Ammon's horn (tissue), 1 donor: ENCODE measurements around the gene SERPINA1.
"Not testable (repeated sequence)": the region's sequence is repeated elsewhere in the genome, so short reads cannot be mapped to it uniquely, and the experiment has no call there.

ENCODE experiments used
- DNase-seq: peaks from one replicate; pipeline ENCODE4 v3.0.0-alpha.2; 2016; ENCODE audit warnings: low spot score

The SERPINA1 gene

DNA sequence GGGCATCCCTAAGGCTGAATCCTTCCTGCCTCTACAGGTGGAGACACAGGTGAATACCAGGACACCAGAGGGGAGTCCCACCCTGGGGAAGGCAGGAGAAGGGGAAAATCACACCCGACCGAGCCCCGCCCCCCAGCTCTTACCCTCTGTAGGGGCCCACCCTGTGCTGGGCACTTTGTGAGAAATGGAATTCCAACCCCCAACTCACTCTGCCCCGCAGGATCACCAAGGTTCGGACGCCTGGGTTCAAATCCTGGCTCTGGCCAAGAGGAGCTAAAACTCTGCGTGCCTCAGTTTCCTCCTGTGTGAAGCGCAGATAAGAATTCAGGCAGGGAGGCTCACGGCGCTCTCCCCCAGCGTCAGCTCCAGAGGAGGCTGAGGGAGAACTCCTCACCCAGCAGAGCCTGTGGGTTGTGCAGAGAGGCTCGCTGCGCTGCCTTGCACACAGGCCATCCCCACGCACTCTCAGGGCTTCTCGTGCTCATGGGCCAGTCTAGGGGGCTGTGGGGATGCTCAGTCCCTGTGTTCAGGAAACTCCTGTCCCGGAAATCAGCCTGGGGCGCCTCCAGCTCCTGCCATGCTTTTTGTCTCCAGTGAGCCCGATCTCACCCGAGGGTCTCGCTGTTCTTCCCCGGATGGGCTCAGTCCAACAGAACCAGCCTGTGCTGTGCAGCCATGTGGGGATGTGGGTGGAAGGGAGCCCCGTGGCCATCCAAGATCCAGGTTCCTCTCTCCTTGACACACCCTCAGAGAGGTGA is 18.5 kb downstream of the SERPINA1 start:
- DNase-seq, result not testable (repeated sequence)

DNA sequence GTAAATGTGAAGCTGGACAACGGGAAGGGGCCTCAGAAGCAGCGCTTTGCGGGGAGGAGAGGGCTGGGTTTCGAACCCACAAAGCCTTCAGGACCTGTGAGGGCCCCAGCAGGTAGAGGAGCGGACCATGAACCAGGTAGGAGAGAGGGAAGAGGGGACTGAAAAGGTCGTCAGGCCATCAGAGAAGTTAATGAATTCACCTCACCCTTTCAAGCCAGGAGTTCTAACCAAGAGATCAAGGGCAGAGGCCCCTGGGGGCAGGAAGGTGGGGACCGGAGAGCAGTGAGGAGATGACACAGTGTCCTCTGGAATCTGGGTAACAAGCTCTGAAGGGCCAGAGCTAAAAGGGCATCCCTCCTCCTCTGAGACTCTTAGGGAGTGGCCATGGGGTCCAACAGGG is 19.4 kb downstream of the SERPINA1 start:
- DNase-seq, result no peak

DNA sequence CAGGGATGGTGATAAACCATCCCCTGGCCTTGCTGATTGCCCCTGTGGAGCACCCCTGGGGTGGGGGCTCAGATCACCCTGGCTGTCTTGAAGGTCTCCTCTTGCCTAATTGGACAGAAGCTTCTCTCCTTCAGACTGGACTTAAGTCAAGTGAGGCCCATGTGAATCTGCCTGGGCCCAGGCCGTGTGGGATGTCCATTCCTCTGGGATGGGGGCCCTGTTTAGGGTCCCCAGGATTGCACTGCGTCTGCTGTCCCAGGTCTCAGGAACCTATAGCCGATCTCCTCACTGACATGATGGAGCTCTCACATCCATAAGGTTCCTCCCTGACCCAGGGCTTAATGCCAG is 20.2 kb downstream of the SERPINA1 start:
- DNase-seq, result no peak

DNA sequence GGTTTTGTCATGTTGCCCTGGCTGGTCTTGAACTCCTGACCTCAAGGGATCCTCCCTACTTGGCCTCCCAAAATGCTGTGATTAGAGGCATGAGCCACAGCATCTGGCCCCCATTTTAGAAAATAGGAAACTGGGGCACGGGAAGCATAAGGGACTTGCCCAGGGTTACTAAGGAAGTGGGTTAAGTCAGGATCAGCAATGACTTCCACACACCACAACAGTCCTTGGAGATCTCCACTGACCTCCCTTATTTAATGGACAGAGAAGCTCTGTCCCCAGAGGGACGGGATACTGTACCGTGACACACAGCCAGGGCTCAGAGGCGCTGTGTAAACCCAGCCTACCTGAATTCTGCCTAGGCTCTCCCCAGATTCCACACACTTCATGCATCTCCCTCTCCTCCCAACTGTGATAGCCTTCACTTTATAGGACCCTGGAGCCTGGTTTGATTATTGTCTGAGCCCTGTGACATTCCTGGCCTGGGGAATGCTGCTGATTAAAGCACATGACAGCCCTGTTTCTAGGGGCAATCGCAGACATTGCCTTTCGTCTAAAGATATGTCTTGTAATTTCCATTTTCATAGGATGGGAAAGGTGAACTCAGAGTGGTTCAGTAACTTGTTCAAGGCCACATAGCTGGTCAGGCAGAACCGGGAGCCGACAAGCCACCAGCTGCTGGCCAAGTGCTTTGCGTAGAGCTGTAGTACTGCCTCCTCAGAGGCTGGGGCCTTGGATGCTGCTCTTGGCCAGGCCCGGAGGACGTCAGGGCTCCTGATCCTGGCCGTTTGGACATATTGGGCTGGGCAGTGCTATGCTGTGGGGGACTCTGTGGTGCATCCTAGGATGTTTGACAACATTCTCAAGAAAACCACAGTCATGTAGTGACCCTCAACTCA is 20.8 kb downstream of the SERPINA1 start:
- no peak for DNase-seq

DNA sequence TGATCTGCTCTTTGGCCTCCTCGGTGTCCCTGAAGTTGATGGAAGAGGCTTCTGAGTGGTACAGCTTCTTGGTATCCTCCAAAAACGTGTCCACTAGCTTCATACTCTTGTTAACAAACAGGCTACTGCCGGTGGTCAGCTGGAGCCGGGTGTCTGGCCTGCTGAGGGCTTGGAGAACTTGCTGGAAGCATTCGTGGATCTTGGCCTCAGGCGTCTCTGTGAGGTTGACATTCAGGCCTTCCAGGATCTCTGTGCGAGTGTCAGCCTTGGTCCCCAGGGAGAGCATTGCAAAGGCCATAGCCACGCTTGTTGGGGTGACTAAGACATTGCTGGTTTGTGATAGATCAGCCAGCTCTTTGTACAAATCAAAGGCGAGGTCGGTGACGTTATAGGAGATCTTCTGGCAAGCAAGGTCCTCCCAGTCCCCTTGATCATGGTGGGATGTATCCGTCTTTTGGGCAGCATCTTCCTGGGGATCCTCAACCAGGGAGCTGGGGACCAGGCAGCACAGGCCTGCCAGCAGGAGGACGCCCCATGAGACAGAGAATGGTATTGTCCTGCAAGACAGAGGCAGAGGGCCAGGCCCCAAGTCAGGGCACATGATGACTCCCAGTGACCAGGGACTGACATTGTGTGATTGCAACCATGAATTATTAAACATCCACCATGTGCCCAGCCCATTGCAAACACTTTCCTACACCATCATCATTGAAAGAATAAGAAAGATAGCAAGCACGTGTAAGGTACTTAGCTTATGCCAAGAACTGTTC is 22.1 kb downstream of the SERPINA1 start, which contains the start of gene SERPINA2:
Gene SERPINA2 (minus strand): TSS at position 553 of the 770 bp plus-strand sequence.
- DNase-seq, result peak; percentile 29

DNA sequence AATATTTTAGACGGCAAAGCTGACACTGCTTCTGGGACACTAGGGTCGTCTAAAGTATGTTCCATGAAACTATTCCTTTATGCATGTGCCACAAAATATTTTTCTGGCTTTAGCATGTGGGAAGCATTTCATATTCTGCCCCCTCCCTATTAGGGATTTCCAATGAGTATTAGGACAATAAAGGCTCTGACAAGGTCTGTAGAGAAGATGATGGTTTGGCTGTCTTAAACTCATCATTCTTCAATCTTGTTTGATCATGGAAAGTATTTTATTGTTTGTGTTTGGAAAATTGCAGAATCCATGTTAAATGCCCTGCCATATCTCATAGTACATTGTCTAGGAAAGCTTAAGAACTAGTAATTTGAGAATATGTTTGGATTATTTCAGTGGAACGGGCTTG is 22.8 kb downstream of the SERPINA1 start:
- no peak for DNase-seq

DNA sequence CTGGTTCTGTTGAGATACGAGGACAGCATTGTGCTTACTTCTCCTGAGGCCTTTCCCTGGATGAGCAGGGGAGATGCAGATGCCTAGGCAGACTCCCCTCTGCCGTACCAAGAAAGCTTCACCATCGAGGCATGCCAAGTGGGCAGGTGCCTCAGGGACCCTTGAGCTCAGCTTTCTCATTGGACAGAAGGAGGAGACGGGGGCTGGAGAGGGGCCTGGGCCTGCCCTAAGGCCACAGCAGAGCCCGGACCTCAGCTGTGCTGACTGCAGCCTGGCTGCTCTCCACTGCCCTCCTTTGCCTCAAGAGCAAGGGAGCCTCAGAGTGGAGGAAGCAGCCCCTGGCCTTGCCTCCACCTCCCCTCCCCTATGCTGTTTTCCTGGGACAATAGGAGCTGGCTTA is 23.4 kb downstream of the SERPINA1 start:
- no peak for DNase-seq

DNA sequence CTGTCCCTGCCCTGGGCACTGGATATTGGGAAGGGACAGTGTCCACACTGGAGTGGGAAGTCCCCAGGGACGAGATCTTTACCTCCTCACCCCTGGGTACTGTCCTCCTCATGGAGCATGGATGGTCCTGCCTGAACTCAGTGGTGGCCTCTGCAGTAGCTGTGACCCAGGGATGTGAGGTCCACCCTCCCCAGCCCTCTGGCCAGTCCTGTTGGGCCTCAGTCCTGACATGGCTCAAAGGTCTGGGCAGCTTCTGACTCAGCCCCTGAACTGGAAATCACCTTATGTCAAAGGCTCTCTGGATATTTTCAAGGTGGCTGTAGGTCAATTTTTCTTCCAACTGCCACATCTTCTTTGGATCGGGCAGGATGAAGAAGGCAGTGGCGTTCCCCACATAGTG is 24.4 kb downstream of the SERPINA1 start:
- no peak for DNase-seq

DNA sequence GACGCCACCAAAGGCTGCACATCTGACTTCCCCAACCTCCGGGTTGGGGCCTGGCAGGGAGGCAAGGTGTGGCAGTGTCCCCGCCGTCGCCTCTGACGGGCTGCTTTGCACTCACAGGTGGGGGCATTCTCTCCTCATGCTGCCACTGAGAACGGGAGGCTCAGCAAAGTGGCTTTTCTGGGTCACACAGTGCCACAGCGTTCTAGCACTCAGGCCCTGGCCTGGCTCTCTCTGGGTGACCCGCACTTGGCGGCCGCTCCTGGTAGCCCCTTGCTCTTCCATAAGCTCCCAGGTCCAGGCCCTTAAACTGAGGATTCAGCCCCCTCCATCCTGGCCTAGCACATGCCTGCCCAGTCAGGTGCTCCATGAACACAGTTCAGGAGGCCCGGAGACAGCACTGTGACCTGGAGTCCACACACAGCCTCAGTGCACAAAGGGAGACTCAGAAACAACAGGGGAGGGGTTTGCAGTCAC is 25.2 kb downstream of the SERPINA1 start:
- DNase-seq, result no peak

DNA sequence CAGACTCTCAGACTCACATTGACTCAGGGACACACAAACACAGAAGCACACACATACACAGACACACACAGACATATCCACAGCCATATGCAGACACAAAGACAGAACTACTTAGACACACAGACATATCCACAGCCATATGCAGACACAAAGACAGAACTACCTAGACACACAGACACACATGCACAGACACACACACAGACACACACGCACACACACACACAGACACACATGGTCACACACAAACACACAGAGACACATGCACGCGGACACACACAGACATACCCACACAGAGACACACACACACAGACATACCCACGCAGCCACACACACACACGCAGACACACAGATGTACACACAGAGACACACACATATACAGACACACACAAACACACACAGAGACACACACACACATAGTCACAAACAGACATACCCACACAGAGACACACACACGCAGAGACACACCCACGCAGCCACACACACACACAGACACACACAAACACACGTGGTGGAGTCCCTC is 25.7 kb downstream of the SERPINA1 start:
- no peak for DNase-seq

DNA sequence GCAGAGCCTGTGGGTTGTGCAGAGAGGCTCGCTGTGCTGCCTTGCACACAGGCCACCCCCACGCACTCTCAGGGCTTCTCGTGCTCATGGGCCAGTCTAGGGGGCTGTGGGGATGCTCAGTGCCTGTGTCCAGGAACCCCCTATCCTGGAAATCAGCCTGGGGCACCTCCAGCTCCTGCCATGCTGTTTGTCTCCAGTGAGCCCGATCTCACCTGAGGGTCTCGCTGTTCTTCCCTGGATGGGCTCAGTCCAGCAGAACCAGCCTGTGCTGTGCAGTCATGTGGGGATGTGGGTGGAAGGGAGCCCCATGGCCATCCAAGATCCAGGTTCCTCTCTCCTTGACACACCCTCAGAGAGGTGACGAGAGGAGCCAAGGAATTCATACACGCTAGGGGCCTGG is 26.7 kb downstream of the SERPINA1 start:
- no peak for DNase-seq

DNA sequence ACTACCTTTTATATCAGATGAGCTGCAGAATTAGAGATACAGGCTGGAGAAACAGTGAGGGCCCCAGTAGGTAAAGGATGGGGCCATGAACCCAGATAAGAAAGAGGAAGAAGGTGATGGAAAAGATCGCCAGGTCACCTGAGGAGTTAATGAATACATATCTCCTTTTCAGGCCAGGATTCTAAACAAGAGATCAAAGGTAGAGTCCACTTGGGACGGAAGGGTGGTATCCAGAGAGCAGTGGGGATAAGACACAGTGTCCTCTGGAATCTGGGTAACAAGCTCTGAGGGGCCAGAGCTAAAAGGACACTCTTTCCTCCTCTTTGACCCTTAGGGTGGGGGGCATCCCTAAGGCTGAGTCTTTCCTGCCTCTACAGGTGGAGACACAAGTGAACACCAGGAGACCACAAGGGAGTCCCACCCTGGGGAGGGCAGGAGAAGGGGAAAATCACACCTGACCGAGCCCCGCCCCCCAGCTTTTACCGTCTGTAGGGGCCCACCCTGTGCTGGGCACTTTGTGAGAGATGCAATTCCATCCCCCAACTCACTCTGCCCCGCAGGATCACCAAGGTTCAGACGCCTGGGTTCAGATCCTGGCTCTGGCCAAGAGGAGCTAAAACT is 27.3 kb downstream of the SERPINA1 start:
- DNase-seq, result no peak

DNA sequence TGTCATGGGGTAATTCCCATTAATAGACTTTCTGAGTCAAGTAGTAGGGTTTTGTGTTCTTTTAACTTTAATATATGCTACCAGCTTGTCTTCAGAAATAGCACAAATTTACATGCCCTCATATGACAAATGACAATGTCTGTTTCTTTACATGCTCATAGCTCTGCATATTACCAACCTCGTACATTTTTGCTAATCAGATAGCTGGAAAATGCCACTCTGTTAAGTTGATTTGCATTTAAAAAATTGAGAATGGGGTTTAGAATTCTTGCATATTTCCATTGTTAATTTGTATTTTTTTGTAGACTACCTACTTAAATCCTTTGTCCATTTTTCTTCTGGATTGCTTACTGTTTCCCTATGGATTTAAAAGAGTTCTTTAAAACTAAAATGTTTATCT is 31.2 kb downstream of the SERPINA1 start:
- no peak for DNase-seq

DNA sequence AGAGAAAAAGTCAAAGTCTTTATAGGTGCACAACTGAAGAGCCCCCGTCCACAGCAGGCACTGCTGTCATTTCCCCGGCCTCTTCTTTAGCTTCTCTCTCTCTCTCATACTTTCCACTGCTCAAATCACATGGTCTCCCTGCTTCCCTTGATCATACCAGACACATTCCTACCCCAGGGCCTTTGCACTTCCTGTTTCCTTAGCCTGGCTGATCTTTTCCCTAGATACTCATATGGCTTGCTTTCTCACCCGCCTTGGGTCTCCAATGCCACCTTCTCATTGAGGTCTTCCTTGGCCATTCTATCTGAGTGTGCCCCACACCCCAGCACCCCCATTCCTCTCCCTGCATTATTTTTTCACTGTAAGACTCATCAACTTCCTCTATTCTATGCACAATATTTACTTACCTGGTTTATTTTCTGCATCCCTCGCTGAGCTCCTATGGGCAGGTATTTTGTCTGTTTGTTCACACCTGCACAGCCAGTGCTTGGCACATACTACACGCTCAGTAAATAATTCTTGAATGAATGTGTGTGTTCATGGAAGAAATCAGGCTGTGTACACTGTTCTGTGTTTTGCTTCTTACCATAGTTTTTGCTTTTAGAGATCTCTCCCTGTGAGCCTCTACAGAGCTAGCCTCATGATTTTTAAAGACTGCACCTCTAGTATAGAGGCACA is 31.9 kb downstream of the SERPINA1 start:
- DNase-seq, result no peak

DNA sequence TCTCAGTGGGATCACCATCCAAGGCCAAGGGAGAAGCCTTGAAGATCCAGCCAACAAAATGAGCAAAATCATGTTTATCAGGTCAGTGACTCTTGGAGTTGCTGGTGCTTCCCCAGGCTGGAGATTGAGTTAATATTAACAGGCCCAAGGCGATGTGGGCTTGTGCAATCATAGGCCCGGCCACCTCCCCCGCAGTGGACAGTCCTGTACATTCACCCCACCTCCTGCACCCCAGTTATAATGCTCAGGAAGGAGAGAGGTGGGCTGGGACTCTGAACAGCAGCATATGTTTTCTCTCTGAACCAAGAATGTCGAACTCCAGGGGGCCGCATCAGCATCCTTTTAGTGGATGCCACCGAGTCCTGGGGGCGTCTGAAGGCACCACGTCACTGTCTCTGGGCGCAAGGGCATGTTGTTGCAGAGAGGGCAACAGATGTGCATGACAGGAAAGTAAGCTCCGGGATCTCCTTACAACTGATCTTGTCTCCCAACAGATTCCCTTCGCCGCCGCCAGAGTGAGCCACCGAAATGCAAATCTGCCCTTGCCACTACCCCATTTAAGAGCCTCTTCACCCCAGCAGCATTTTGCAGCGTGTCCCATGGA is 33.1 kb downstream of the SERPINA1 start:
- DNase-seq, result peak; percentile 63

DNA sequence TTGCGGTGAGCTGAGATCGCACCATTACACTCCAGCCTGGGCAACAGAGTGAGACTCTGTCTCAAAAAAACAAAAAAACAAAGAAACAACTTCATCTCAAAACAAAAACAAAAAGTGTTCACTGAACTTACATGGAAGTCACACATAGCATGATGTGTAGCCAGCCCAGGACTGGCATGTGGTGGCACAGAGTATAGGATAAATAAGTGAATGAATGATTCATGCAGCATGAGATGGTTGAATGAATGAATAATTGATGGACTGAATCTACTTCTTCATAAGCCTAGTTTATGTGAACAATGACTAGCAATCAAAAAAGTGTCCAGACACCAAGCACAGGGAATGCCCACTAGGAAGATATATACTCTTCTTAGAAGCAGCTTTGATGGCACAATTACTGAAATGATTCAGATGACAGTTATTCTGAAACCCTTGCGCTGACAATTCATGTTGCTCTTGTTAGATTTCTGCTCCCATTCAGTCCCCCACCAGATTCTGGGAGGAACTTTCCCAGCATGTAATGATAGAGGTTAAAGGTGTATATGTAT is 33.7 kb downstream of the SERPINA1 start:
- DNase-seq, result no peak

DNA sequence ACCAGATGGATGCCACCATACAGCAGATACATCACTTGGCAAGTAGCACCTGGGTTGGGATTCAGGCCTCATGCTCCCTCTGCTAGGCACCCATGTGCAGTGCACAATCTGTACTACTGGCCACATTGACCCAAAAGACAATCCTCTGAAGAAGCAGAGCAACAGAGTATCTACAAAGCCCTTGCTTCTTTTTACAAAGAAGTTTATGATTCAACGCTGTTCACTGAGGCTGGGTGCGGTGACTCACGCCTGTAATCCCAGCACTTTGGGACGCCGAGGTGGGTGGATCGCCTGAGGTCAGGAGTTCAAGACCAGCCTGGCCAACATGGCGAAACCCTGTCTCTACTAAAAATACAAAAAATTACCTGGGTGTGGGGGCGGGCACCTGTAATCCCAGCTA is 34.2 kb downstream of the SERPINA1 start:
- DNase-seq, result not testable (repeated sequence)

DNA sequence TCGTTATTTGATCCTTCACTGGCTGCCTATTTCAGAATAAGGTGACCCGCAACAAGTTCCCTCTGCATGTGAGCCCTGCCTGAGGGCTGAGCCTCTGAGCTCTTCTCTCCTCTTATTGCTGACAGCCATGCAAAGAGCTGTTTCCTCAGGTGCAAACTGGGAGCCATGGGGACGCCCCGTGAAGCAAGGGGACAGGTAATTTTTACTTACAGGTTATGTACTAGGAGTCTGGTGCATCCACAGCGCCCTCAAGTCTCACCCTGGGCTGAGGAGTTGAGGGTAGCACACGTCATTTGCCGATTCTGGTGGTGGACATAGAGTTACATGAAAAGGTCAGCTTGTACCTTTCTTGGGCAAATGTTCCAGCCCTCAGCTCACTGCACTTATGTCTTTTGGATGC is 39.1 kb downstream of the SERPINA1 start:
- DNase-seq, result no peak

DNA sequence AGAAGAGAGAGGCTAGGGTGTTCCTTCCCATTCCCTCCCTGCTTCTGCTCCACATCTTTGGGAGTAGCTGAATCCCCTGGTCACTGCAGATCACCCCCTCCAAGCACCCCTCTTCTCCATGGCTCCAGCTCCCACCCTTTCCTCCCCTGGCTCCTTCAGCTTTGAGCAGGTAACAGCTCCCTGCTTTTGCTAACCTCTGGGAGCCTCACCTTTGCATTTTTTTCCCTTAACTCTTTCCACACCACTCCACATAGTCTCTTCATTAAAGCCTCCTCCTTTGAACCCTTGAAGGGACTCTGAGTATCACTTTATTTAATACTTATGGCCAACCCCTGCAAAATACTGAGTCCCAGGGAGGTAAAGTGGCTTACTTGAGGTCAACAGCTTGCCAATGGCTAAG is 39.6 kb downstream of the SERPINA1 start:
- DNase-seq, result no peak

DNA sequence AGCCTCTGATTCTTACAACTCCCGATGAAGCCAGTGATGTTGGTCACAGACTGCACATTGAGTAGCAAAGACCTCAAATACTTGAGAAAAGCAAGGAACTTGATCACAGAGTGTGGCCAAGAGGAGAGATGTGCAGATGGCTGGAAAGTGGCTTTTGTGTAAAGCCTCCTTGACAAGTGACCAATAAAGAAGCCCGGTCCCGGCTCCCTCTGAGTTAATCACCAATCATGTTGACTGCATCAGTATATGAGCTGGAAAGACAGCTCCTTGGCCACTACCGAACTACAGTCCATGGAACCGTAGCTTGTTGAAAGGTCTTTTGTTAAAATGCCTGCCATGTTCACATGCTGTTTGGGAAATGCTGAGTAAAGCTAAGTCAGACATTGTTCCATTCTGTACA is 41.6 kb downstream of the SERPINA1 start:
- DNase-seq, result no peak
